GM21526 (cell line): Measurements from ENCODE around the gene SDK2.

Experiments
- ATAC-seq: cut with Tn5 transposase; IDR thresholded peaks from one replicate; pipeline ENCODE4 v1.9.1; 2021; ENCODE audit warnings: moderate library complexity; ENCODE audit not compliant: unreplicated experiment, low FRiP score

The SDK2 gene

GRCh38 chr17:73562896-73563295 is 81.3 kb downstream of the SDK2 start:
- ATAC-seq, result no peak

- ATAC-seq, result no peak
Measured at GRCh38 chr17:73561111-73561510, 83.1 kb downstream of the SDK2 start.

- no peak for ATAC-seq
Measured at GRCh38 chr17:73560661-73561060, 83.6 kb downstream of the SDK2 start.

GRCh38 chr17:73559532-73559931 is 84.7 kb downstream of the SDK2 start:
- ATAC-seq, result no peak

GRCh38 chr17:73555199-73555960 is 88.9 kb downstream of the SDK2 start:
- ATAC-seq, result no peak

- no peak for ATAC-seq
Measured at GRCh38 chr17:73554498-73554897, 89.7 kb downstream of the SDK2 start.

GRCh38 chr17:73553311-73553710 is 90.9 kb downstream of the SDK2 start:
- ATAC-seq, result no peak

- ATAC-seq, result no peak
Measured at GRCh38 chr17:73552300-73553048, 91.8 kb downstream of the SDK2 start.

GRCh38 chr17:73551759-73552158 is 92.5 kb downstream of the SDK2 start:
- ATAC-seq, result no peak

- ATAC-seq, result no peak
Measured at GRCh38 chr17:73551144-73551543, 93.1 kb downstream of the SDK2 start.

GRCh38 chr17:73550556-73550955 is 93.7 kb downstream of the SDK2 start:
- no peak for ATAC-seq

- no peak for ATAC-seq
Measured at GRCh38 chr17:73549841-73550430, 94.3 kb downstream of the SDK2 start.

GRCh38 chr17:73548620-73549311 is 95.5 kb downstream of the SDK2 start:
- no peak for ATAC-seq

GRCh38 chr17:73547790-73548189 is 96.5 kb downstream of the SDK2 start:
- ATAC-seq, result no peak

- ATAC-seq, result no peak
Measured at GRCh38 chr17:73546770-73547536, 97.3 kb downstream of the SDK2 start.

GRCh38 chr17:73546114-73546513 is 98.1 kb downstream of the SDK2 start:
- no peak for ATAC-seq

- ATAC-seq, result no peak
Measured at GRCh38 chr17:73545109-73546032, 98.9 kb downstream of the SDK2 start.

- ATAC-seq, result no peak
Measured at GRCh38 chr17:73544333-73544732, 99.9 kb downstream of the SDK2 start.

- no peak for ATAC-seq
Measured at GRCh38 chr17:73542323-73542722, 101.9 kb downstream of the SDK2 start.
